Measurements from ENCODE around the gene MACF1. TPM values are rescaled to one million over a fixed set of nuclear protein-coding genes. Genes with fewer than 3 reads are reported as not detected.

MACF1 gene
- total RNA-seq, 1 donor from 2014 or later: 222 TPM

- no peak overlapping the region for H2AFZ ChIP-seq (replicated peaks)
- no peak overlapping the region for H3K27ac Mint-ChIP-seq
- no peak overlapping the region for H3K4me3 Mint-ChIP-seq
- H3K4me1 Mint-ChIP-seq: peaks cover 7% of the 10 kb centered on the region
- peaks cover 12% of the 10 kb centered on the region for H3F3A ChIP-seq (ENCODE audit: low read depth)
- peaks cover 3% of the 10 kb centered on the region for H3K27me3 Mint-ChIP-seq (ENCODE audit: insufficient read depth, low read depth)
- TF ChIP-seq CTCF (IDR thresholded peaks at IDR 0.05) (no peak), EZH2 (IDR thresholded peaks at IDR 0.05) (no peak), EZH2phosphoT487 (IDR thresholded peaks at IDR 0.05) (no peak)
- no peaks in the 10 kb centered on the region for H3K27me3 ChIP-seq
- no peaks in the 10 kb centered on the region for H3K9me3 ChIP-seq (ENCODE audit: low read depth)
- H3K9me3 Mint-ChIP-seq: no peaks in the 10 kb centered on the region
- H3K36me3 ChIP-seq: peaks cover 17% of the 10 kb centered on the region
- DNase-seq (ENCODE audit: low spot score): no peak
- H3K4me2 ChIP-seq: no peak overlapping the region
- peaks cover 49% of the 10 kb centered on the region for H3K36me3 Mint-ChIP-seq
- no peak overlapping the region for H3K4me3 ChIP-seq
- H3K79me2 ChIP-seq (ENCODE audit: low read depth): no peaks in the 10 kb centered on the region
- no peak overlapping the region for H3K27ac ChIP-seq
- no peaks in the 10 kb centered on the region for H3K4me1 ChIP-seq
- H4K20me1 ChIP-seq (ENCODE audit: low read depth): peaks cover 5% of the 10 kb centered on the region
- no peak overlapping the region for H3K9ac ChIP-seq
Measured at GRCh38 chr1:39481289-39481688, 276.8 kb downstream of the MACF1 start.

GRCh38 chr1:39483276-39483675 is 278.8 kb downstream of the MACF1 start:
- Mint-ChIP-seq H3K4me3 (no peak overlapping the region), H3K36me3 (peaks cover 48% of the 10 kb centered on the region)
- peaks cover 25% of the 10 kb centered on the region for H3K36me3 ChIP-seq

DNA sequence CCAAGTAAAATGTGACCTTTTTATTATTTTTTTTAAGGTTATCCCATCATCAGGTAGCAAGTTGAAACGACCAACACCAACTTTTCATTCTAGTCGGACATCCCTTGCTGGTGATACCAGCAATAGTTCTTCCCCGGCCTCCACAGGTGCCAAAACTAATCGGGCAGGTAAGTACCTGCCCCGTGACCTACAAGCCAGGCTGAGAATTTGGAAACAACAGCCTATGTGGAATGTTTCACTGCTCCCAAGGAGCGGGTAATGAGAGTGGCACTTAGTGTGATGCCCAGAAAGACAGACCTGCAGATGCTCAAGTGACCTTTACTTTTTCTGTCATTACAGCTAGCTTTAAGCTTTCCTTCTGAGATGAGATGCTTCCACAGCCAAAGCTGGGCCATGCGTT is 280.1 kb downstream of the MACF1 start:
- Histone ChIP-seq H3K79me2 (ENCODE audit: low read depth) (no peaks in the 10 kb centered on the region), H3K4me3 (no peak overlapping the region), H4K20me1 (ENCODE audit: low read depth) (peaks cover 17% of the 10 kb centered on the region), H3K27me3 (peaks cover 14% of the 10 kb centered on the region), H3K4me2 (no peak overlapping the region), H3K4me1 (no peaks in the 10 kb centered on the region), H3K9ac (no peak overlapping the region), H3F3A (ENCODE audit: low read depth) (peaks cover 38% of the 10 kb centered on the region), H2AFZ (replicated peaks) (no peak overlapping the region), H3K9me3 (ENCODE audit: low read depth) (no peaks in the 10 kb centered on the region), H3K27ac (no peak overlapping the region), H3K36me3 (peaks cover 21% of the 10 kb centered on the region)
- peaks cover 44% of the 10 kb centered on the region for H3K36me3 Mint-ChIP-seq
- H3K27ac Mint-ChIP-seq: no peak overlapping the region
- no peak for DNase-seq (ENCODE audit: low spot score)
- no peak for TF ChIP-seq EZH2 (IDR thresholded peaks at IDR 0.05)
- TF ChIP-seq CTCF (IDR thresholded peaks at IDR 0.05): no peak
- TF ChIP-seq EZH2phosphoT487 (IDR thresholded peaks at IDR 0.05): no peak
- H3K4me1 Mint-ChIP-seq: peaks cover 7% of the 10 kb centered on the region
- H3K4me3 Mint-ChIP-seq: no peak overlapping the region
- no peaks in the 10 kb centered on the region for H3K9me3 Mint-ChIP-seq
- peaks cover 4% of the 10 kb centered on the region for H3K27me3 Mint-ChIP-seq (ENCODE audit: insufficient read depth, low read depth)

More at GRCh38 chr1:39483276-39483675, 278.8 kb downstream of the MACF1 start:
- H3K27me3 ChIP-seq: peaks cover 1% of the 10 kb centered on the region
- H3K4me3 ChIP-seq: no peak overlapping the region
- H4K20me1 ChIP-seq (ENCODE audit: low read depth): peaks cover 16% of the 10 kb centered on the region
- peaks cover 7% of the 10 kb centered on the region for H3K4me1 Mint-ChIP-seq
- H3K27ac Mint-ChIP-seq: no peak overlapping the region
- TF ChIP-seq EZH2 (IDR thresholded peaks at IDR 0.05) (no peak), EZH2phosphoT487 (IDR thresholded peaks at IDR 0.05) (no peak), CTCF (IDR thresholded peaks at IDR 0.05) (no peak)
- no peak overlapping the region for H3K9ac ChIP-seq
- no peak overlapping the region for H3K27ac ChIP-seq
- peaks cover 30% of the 10 kb centered on the region for H3F3A ChIP-seq (ENCODE audit: low read depth)
- no peaks in the 10 kb centered on the region for H3K9me3 Mint-ChIP-seq
- no peaks in the 10 kb centered on the region for H3K9me3 ChIP-seq (ENCODE audit: low read depth)
- H3K4me2 ChIP-seq: no peak overlapping the region
- H3K27me3 Mint-ChIP-seq (ENCODE audit: insufficient read depth, low read depth): peaks cover 4% of the 10 kb centered on the region
- H3K4me1 ChIP-seq: no peaks in the 10 kb centered on the region
- DNase-seq (ENCODE audit: low spot score): no peak
- H2AFZ ChIP-seq (replicated peaks): no peak overlapping the region
- H3K79me2 ChIP-seq (ENCODE audit: low read depth): no peaks in the 10 kb centered on the region

Measured in neural progenitor cell (in vitro differentiated cells).